ENCODE data around the gene SVOPL. TPM values are rescaled to one million over a fixed set of nuclear protein-coding genes. Genes with fewer than 3 reads are reported as not detected.

SVOPL gene
- total RNA-seq, 1 donor from 2014 or later, result not detected

DNA sequence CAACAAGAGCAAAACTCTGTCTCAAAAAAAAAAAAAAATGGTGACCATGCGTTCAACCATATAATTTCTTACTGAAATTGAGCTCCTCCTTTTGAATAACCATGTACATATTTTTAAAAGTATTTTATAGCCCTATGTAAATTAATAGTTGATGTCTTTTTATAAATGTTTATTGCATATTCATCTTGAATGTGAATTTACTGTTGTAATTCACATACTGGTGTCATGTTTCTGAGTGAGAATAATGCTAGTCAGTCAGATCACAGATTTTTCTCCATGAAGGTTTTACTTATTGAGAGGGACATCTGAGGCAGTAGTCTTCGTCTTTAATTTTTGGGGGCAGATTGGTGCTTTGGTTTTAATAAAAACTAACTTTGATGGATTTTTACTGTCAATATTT is 112.2 kb downstream of the SVOPL start:
- H3K4me1 ChIP-seq, result no peaks in the 10 kb centered on the region
- intact Hi-C loops (cut with DNase I), result no loop called here
- no peak for DNase-seq (ENCODE audit: extremely low spot score in 2 of 2)
- TF ChIP-seq POLR2AphosphoS5 (IDR thresholded peaks at IDR 0.05; ENCODE audit: insufficient read depth in 1 of 2, low read depth in 1 of 2) (no peak), POLR2A (IDR thresholded peaks at IDR 0.05) (no peak)
- TF ChIP-seq, protein P1, sequence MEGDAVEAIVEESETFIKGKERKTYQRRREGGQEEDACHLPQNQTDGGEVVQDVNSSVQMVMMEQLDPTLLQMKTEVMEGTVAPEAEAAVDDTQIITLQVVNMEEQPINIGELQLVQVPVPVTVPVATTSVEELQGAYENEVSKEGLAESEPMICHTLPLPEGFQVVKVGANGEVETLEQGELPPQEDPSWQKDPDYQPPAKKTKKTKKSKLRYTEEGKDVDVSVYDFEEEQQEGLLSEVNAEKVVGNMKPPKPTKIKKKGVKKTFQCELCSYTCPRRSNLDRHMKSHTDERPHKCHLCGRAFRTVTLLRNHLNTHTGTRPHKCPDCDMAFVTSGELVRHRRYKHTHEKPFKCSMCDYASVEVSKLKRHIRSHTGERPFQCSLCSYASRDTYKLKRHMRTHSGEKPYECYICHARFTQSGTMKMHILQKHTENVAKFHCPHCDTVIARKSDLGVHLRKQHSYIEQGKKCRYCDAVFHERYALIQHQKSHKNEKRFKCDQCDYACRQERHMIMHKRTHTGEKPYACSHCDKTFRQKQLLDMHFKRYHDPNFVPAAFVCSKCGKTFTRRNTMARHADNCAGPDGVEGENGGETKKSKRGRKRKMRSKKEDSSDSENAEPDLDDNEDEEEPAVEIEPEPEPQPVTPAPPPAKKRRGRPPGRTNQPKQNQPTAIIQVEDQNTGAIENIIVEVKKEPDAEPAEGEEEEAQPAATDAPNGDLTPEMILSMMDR (IDR thresholded peaks at IDR 0.05), result no peak
- H3K27me3 ChIP-seq, result no peaks in the 10 kb centered on the region
- H3K27ac ChIP-seq, result no peak overlapping the region
- H3K9me3 ChIP-seq, result no peaks in the 10 kb centered on the region
- H3K4me3 ChIP-seq, result no peak overlapping the region
- H3K36me3 ChIP-seq, result peaks cover 0 to 21% of the 10 kb centered on the region in 2 donors

- no peaks in the 10 kb centered on the region for H3K9me3 ChIP-seq
- H3K27ac ChIP-seq, result no peak overlapping the region
- DNase-seq (ENCODE audit: extremely low spot score in 2 of 2), result no peak
- intact Hi-C loops (cut with DNase I), result no loop called here
- no peaks in the 10 kb centered on the region for H3K4me1 ChIP-seq
- no peak overlapping the region for H3K4me3 ChIP-seq
- TF ChIP-seq POLR2AphosphoS5 (IDR thresholded peaks at IDR 0.05; ENCODE audit: insufficient read depth in 1 of 2, low read depth in 1 of 2) (no peak), POLR2A (IDR thresholded peaks at IDR 0.05) (no peak)
- TF ChIP-seq, protein P1 (IDR thresholded peaks at IDR 0.05), result no peak
- no peaks in the 10 kb centered on the region for H3K27me3 ChIP-seq
- H3K36me3 ChIP-seq, result peaks cover 0 to 31% of the 10 kb centered on the region in 2 donors
Measured at GRCh38 chr7:138587485-138587884, 113.7 kb downstream of the SVOPL start.

GRCh38 chr7:138585283-138585993 is 115.7 kb downstream of the SVOPL start:
- peaks cover 0 to 42% of the 10 kb centered on the region in 2 donors for H3K36me3 ChIP-seq
- intact Hi-C loops (cut with DNase I), result no loop called here
- TF ChIP-seq, protein P1 (IDR thresholded peaks at IDR 0.05), result no peak
- TF ChIP-seq POLR2A (IDR thresholded peaks at IDR 0.05) (no peak), POLR2AphosphoS5 (IDR thresholded peaks at IDR 0.05; ENCODE audit: insufficient read depth in 1 of 2, low read depth in 1 of 2) (no peak)

GRCh38 chr7:138584696-138585095 is 116.5 kb downstream of the SVOPL start:
- DNase-seq (ENCODE audit: extremely low spot score in 2 of 2), result no peak
- no peak overlapping the region for H3K27ac ChIP-seq
- intact Hi-C loops (cut with DNase I), result no loop called here
- H3K9me3 ChIP-seq, result no peaks in the 10 kb centered on the region
- TF ChIP-seq POLR2A (IDR thresholded peaks at IDR 0.05) (no peak), POLR2AphosphoS5 (IDR thresholded peaks at IDR 0.05; ENCODE audit: insufficient read depth in 1 of 2, low read depth in 1 of 2) (no peak)
- TF ChIP-seq, protein P1 (IDR thresholded peaks at IDR 0.05), result no peak
- H3K36me3 ChIP-seq, result peaks cover 0 to 49% of the 10 kb centered on the region in 2 donors
- no peaks in the 10 kb centered on the region for H3K27me3 ChIP-seq
- H3K4me3 ChIP-seq, result no peak overlapping the region
- no peaks in the 10 kb centered on the region for H3K4me1 ChIP-seq

More at GRCh38 chr7:138585283-138585993, 115.7 kb downstream of the SVOPL start:
- no peaks in the 10 kb centered on the region for H3K9me3 ChIP-seq
- no peak overlapping the region for H3K4me3 ChIP-seq
- no peak overlapping the region for H3K27ac ChIP-seq
- no peaks in the 10 kb centered on the region for H3K27me3 ChIP-seq
- DNase-seq (ENCODE audit: extremely low spot score in 2 of 2), result no peak
- H3K4me1 ChIP-seq, result no peaks in the 10 kb centered on the region

GRCh38 chr7:138584283-138584682 is 116.9 kb downstream of the SVOPL start:
- no peak overlapping the region for H3K4me3 ChIP-seq
- intact Hi-C loops (cut with DNase I), result no loop called here
- H3K9me3 ChIP-seq, result no peaks in the 10 kb centered on the region
- H3K4me1 ChIP-seq, result no peaks in the 10 kb centered on the region
- no peak for DNase-seq (ENCODE audit: extremely low spot score in 2 of 2)
- H3K27me3 ChIP-seq, result no peaks in the 10 kb centered on the region
- H3K36me3 ChIP-seq, result peaks cover 0 to 53% of the 10 kb centered on the region in 2 donors
- no peak overlapping the region for H3K27ac ChIP-seq
- TF ChIP-seq POLR2AphosphoS5 (IDR thresholded peaks at IDR 0.05; ENCODE audit: insufficient read depth in 1 of 2, low read depth in 1 of 2) (no peak), POLR2A (IDR thresholded peaks at IDR 0.05) (no peak)
- TF ChIP-seq, protein P1 (IDR thresholded peaks at IDR 0.05), result no peak
